Neural cell (in vitro differentiated cells): ENCODE results near the gene ZNF43. TPM values are rescaled to one million over a fixed set of nuclear protein-coding genes. Genes with fewer than 3 reads are reported as not detected.

Source experiments
- H2AFZ ChIP-seq: fragments of 200-600, 300-800 bp; sonication (generic), shearing (Covaris generic); 2 replicates; pipeline ENCODE4 v1.6.0; 2014; ENCODE audit warnings: low read depth, mild to moderate bottlenecking, antibody characterized with exemption, low read length, moderate library complexity
- H3F3A ChIP-seq: fragments of 200-600 bp; shearing (Covaris generic); 2 replicates; pipeline ENCODE4 v1.6.1; 2016; ENCODE audit warnings: mild to moderate bottlenecking, moderate library complexity, mixed read lengths, antibody characterized with exemption, low read length; ENCODE audit not compliant: insufficient read depth, poor library complexity, severe bottlenecking
- H3K27ac ChIP-seq: fragments of 200-600, 300-800 bp; sonication (generic), shearing (Covaris generic); 2 replicates; pipeline ENCODE4 v1.5.1; 2014; ENCODE audit warnings: mild to moderate bottlenecking, low read length, moderate library complexity
- H3K27me3 ChIP-seq: fragments of 300-800, 200-600 bp; sonication (generic), shearing (Covaris generic); 2 replicates; pipeline ENCODE4 v1.6.0; 2014; ENCODE audit warnings: mild to moderate bottlenecking, low read depth, low read length, moderate library complexity; ENCODE audit not compliant: insufficient read depth
- H3K36me3 ChIP-seq: fragments of 300-800, 200-600 bp; sonication (generic), shearing (Covaris generic); 2 replicates; pipeline ENCODE4 v1.5.1; 2014; ENCODE audit warnings: mild to moderate bottlenecking, antibody characterized with exemption, low read length, moderate library complexity; ENCODE audit not compliant: insufficient read depth
- H3K4me2 ChIP-seq: fragments of 300-800, 200-600 bp; sonication (generic), shearing (Covaris generic); 2 replicates; pipeline ENCODE4 v1.6.0; 2014; ENCODE audit warnings: mild to moderate bottlenecking, low read length
- H3K4me3 ChIP-seq: fragments of 300-800, 200-600 bp; sonication (generic), shearing (Covaris generic); 2 replicates; pipeline ENCODE4 v1.5.1; 2014; ENCODE audit warnings: mild to moderate bottlenecking, low read length, moderate library complexity
- H3K79me2 ChIP-seq: fragments of 200-600 bp; shearing (Covaris generic); replicated peaks from 2 replicates; pipeline ENCODE4 v1.6.0; 2014; ENCODE audit warnings: mild to moderate bottlenecking, low read length, moderate library complexity; ENCODE audit not compliant: insufficient read depth
- H3K9ac ChIP-seq: fragments of 300-800, 200-600 bp; sonication (generic), shearing (Covaris generic); 2 replicates; pipeline ENCODE4 v1.6.1; 2016; ENCODE audit warnings: mild to moderate bottlenecking, low read length, mixed read lengths
- H3K9me2 ChIP-seq: fragments of 200-600 bp; shearing (Covaris generic); 2 replicates; pipeline ENCODE4 v1.6.1; 2016; ENCODE audit warnings: mild to moderate bottlenecking, low read length, mixed read lengths; ENCODE audit not compliant: insufficient read depth
- H3K9me3 ChIP-seq: fragments of 200-600, 300-800 bp; sonication (generic), shearing (Covaris generic); 2 replicates; pipeline ENCODE4 v1.6.1; 2016; ENCODE audit warnings: mild to moderate bottlenecking, mixed run types, low read length, moderate library complexity, mixed read lengths
- H4K20me1 ChIP-seq: fragments of 200-600 bp; shearing (Covaris generic); 2 replicates; pipeline ENCODE4 v1.6.1; 2016; ENCODE audit warnings: mild to moderate bottlenecking, mixed run types; ENCODE audit not compliant: insufficient read depth
- CTCF ChIP-seq: fragments of 450-650 bp; IDR thresholded peaks from 2 replicates; pipeline ENCODE4 v1.5.1; 2014; ENCODE audit warnings: antibody characterized with exemption, mild to moderate bottlenecking, moderate library complexity; ENCODE audit not compliant: poor library complexity, severe bottlenecking
- EP300 ChIP-seq: fragments of 450-650 bp; conservative IDR thresholded peaks from 2 replicates; pipeline ENCODE4 v1.6.1; 2014; ENCODE audit warnings: antibody characterized with exemption, mild to moderate bottlenecking, moderate library complexity; ENCODE audit not compliant: poor library complexity, severe bottlenecking
- EZH2 ChIP-seq: fragments of 200-600, 300-800 bp; shearing (Covaris generic), sonication (generic); IDR thresholded peaks from 2 replicates; pipeline ENCODE4 v1.6.1; 2014; ENCODE audit warnings: antibody characterized with exemption, low read length, borderline replicate concordance, mild to moderate bottlenecking; ENCODE audit not compliant: insufficient read depth, poor library complexity, severe bottlenecking
- MXI1 ChIP-seq: fragments of 450-650 bp; conservative IDR thresholded peaks from 2 replicates; pipeline ENCODE4 v1.6.1; 2014; ENCODE audit warnings: antibody characterized with exemption, mild to moderate bottlenecking; ENCODE audit not compliant: poor library complexity, severe bottlenecking
- POLR2AphosphoS5 ChIP-seq: IDR thresholded peaks from 2 replicates; pipeline ENCODE4 v1.6.1; 2012
- RAD21 ChIP-seq: fragments of 450-650 bp; conservative IDR thresholded peaks from 2 replicates; pipeline ENCODE4 v1.6.1; 2014; ENCODE audit warnings: antibody characterized with exemption, mild to moderate bottlenecking, moderate library complexity
- SMC3 ChIP-seq: fragments of 450-650 bp; conservative IDR thresholded peaks from 2 replicates; pipeline ENCODE4 v1.6.1; 2014; ENCODE audit warnings: antibody characterized with exemption, mild to moderate bottlenecking, moderate library complexity; ENCODE audit not compliant: poor library complexity
- TAF1 ChIP-seq: IDR thresholded peaks from 2 replicates; pipeline ENCODE4 v1.6.1; 2012; ENCODE audit warnings: low read depth
- polyA plus RNA-seq: library from polyadenylated mRNA; depleted of rRNA; stranded (reverse); fragments of >200 nt; gene quantifications from 2 replicates; pipeline ENCODE4 v1.2.3, GENCODE V29; 2014
- TF ChIP-seq, protein P1 (sequence below): IDR thresholded peaks from 2 replicates; pipeline ENCODE4 v1.6.1; 2012; ENCODE audit warnings: borderline replicate concordance

ZNF43 gene
- polyA plus RNA-seq, 1 donor from 2014 or later: 18.1 TPM

GRCh38 chr19:21856773-21857514 lies 21.0 kb upstream of the ZNF43 start:
- H3F3A ChIP-seq: no peaks in the 10 kb centered on the region
- H2AFZ ChIP-seq: no peak overlapping the region
- H3K9me3 ChIP-seq: no peaks in the 10 kb centered on the region
- H3K9me2 ChIP-seq: no peaks in the 10 kb centered on the region
- no peak overlapping the region for H3K9ac ChIP-seq
- H3K36me3 ChIP-seq: no peaks in the 10 kb centered on the region
- no peak overlapping the region for H3K27ac ChIP-seq
- no peaks in the 10 kb centered on the region for H3K79me2 ChIP-seq
- TF ChIP-seq CTCF (no peak), TAF1 (no peak), MXI1 (no peak), SMC3 (no peak), POLR2AphosphoS5 (no peak), RAD21 (no peak), EZH2 (no peak)
- H3K4me2 ChIP-seq: no peak overlapping the region
- H4K20me1 ChIP-seq: no peaks in the 10 kb centered on the region
- H3K27me3 ChIP-seq: no peaks in the 10 kb centered on the region
- H3K4me3 ChIP-seq: no peak overlapping the region

DNA sequence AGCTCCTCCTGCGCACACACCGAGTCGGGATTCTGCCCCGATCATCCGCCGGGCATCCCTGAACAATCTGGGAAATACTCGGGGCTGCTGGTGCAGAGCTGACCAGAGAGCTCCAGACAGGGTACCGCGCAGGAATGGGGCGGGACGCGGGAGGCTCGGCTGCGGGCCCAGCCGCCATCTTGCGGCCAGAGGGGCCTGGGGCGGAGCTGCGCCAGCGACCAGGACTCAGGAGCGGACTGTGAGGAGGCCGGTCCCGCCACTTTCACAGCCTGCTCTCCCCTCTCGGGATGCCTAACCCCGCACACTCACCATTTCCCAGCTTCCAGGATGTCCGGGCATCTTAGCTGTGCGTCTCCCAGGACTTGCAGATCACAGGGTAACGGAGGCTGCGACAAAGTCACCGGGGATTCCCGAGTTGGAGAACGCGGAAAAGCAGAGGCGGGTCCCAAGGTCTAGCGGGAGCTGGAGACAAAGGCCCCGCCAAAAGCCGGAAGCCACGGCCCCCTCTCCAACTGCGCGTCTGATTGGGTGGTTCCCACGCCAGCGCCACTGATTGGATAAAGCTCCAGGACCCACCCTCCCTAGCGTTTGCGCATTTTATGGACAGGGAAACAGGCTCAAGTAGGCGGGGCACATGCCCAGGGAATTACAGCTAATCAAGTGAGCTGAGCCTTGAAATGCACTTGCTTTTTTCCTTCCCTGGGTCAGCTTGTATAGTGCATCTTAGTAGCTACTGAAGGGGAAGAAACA lies 15.8 kb upstream of the ZNF43 start:
- H3K79me2 ChIP-seq: peaks cover 37% of the 10 kb centered on the region
- TF ChIP-seq CTCF: peak; percentile 31
- peak; percentile 32 for TF ChIP-seq RAD21
- TF ChIP-seq, protein P1, sequence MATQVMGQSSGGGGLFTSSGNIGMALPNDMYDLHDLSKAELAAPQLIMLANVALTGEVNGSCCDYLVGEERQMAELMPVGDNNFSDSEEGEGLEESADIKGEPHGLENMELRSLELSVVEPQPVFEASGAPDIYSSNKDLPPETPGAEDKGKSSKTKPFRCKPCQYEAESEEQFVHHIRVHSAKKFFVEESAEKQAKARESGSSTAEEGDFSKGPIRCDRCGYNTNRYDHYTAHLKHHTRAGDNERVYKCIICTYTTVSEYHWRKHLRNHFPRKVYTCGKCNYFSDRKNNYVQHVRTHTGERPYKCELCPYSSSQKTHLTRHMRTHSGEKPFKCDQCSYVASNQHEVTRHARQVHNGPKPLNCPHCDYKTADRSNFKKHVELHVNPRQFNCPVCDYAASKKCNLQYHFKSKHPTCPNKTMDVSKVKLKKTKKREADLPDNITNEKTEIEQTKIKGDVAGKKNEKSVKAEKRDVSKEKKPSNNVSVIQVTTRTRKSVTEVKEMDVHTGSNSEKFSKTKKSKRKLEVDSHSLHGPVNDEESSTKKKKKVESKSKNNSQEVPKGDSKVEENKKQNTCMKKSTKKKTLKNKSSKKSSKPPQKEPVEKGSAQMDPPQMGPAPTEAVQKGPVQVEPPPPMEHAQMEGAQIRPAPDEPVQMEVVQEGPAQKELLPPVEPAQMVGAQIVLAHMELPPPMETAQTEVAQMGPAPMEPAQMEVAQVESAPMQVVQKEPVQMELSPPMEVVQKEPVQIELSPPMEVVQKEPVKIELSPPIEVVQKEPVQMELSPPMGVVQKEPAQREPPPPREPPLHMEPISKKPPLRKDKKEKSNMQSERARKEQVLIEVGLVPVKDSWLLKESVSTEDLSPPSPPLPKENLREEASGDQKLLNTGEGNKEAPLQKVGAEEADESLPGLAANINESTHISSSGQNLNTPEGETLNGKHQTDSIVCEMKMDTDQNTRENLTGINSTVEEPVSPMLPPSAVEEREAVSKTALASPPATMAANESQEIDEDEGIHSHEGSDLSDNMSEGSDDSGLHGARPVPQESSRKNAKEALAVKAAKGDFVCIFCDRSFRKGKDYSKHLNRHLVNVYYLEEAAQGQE: peak; percentile 86
- TF ChIP-seq TAF1: peak; percentile 33
- TF ChIP-seq MXI1: peak; percentile 94
- TF ChIP-seq EZH2: no peak
- no peak for TF ChIP-seq SMC3
- TF ChIP-seq EP300: peak; percentile 10
- peak; percentile 88 for TF ChIP-seq POLR2AphosphoS5

More for the DNA sequence above, 15.8 kb upstream of the ZNF43 start:
- Histone ChIP-seq H3K9me2 (no peaks in the 10 kb centered on the region), H3K27me3 (no peaks in the 10 kb centered on the region), H3K27ac (peak overlapping the region; percentile 81), H3K9me3 (no peaks in the 10 kb centered on the region), H3K36me3 (no peaks in the 10 kb centered on the region), H2AFZ (peak overlapping the region; percentile 80), H3K9ac (peak overlapping the region; percentile 82), H4K20me1 (no peaks in the 10 kb centered on the region), H3F3A (no peaks in the 10 kb centered on the region), H3K4me2 (peak overlapping the region; percentile 55), H3K4me3 (peak overlapping the region; percentile 86)
